Hematopoietic multipotent progenitor cell treated with erythropoietin and hydrocortisone succinate and interleukin-3 and kit ligand, for 8 days (in vitro differentiated cells): Measurements from ENCODE around the gene SERPINB7.
"Not testable (repeated sequence)": the region's sequence is repeated elsewhere in the genome, so short reads cannot be mapped to it uniquely, and the experiment has no call there.

Experiments used
- DNase-seq: peaks from one replicate; pipeline ENCODE4 v3.0.0-alpha.2; 2015

Gene SERPINB7

DNA sequence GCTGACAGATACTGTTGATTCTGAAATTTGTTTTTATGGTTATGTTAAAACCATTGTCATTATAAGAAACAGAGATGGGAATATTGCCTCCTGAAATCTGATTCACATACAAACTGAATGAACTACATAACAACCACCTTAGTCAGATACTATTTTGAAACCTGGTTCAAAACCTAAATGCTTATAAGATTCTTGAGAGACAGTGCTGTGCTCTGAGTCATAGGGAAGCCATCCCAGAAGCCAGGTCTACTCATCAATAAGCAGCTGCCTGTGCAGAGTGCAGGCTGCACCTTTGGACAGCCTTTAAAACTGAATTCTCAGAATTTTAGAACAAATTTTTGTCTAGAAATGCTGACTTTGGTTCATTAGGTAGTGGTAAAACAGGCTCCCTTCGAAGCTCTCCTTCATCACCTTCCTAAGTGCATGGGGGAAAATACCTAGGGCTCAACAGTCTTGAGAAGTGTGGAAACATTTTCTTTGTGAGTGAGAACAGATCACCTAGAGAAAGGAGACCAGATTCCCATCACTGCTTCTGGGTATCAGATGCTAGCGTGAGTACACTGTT, at the start of gene SERPINB7:
Gene SERPINB7 (plus strand): TSS at position 253 of the 565 bp plus-strand sequence. CDS start 6,955 bp downstream, outside the sequence.
- DNase-seq = no peak

DNA sequence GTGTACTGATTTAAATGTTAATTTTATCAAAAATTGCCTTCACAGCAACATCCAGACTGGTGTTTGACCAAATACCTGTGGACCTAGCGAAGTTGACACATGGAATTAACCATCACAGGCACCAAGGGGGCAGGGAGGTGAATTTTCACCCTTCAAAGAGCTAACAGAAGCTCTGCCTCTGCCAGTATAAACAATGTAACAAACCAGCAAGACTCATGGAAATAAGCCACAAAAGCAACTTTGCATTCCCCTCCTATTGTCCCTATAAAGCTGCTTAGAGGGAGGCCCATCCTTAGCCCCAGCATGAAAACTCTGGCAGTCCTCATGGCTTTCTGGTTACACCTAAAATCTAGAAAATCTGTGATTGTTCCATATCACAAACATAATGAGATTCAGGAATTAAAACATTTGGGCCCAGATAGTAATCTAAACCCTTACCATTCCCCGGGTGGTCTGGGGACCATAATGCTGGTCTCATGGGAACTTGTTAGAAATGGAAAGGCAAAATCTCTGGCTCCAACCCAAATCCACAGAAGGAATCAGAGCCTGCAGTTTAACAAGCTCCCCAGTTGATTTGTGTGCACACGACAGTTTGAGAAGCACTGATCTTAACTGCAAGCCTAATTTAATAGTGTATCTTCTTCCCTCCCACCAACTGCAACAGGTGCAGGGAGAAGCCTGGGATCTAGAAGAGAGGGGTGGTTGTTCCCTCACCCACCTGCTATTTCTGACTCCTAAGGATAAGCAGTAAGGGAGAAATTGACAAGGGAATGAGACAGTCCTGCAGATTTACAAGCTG, 49.3 kb upstream of the SERPINB7 start:
- DNase-seq = no peak

GRCh38 chr18:63730773-63731172, 44.4 kb upstream of the SERPINB7 start:
- DNase-seq = no peak

- no peak for DNase-seq
Measured at GRCh38 chr18:63731215-63731614, 44.0 kb upstream of the SERPINB7 start.

DNA sequence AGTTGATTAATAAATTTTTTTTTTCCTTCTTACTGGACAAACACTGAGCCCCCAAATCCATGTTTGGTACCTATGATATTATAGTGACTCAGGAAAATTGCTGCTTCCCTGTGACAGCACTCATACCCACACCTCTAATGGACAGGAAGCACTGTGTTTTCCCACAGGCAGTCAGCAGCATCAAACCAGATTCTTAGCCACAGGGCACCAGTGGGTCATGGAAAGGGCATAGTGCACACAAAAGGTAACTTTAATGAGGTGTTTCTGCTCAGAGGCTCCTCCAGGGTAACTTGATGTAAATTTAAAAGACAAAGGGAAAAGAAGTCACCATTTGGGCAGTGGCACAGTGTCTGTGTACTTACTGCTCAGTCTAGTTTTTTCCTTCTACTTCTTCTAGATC, 38.3 kb upstream of the SERPINB7 start:
- DNase-seq = no peak

DNA sequence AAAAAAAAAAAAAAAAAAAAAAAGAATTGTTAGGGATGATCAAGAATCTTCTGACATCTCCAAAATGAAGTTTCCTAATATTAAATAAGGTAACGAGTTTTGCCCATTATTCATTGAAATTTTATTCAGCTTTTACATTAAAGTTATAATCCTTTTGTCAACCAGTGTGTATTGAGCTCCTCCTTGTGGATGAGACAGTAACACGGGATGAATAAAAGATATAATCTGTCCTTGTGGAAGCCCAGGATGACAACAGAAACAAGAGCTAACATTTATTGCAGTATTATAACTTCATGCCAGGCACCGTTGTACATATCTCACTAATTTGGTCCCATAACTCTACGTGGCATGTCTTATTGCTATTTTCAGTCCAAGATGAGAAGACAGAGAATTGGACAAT, 33.4 kb upstream of the SERPINB7 start:
- no peak for DNase-seq

DNA sequence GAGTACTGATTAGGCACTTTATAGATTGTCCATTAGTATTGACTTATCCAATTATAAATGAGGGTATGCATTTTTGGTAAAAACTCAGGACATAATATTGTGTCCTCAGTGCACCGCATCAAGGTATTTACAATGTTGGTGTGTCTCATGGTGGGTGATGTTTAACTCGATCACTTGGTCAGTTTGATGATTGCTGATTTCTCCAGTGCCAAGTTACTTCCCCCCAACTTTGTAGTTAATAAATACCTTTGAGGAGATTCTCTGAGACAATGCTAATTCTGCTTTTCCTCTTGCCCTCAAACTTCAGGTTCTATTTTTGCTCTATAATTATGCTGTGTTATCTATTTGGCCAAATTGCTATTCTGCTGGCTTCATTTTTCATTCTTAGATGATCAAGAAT, 28.2 kb upstream of the SERPINB7 start:
- no peak for DNase-seq

GRCh38 chr18:63749489-63749888, 25.7 kb upstream of the SERPINB7 start:
- no peak for DNase-seq

GRCh38 chr18:63752636-63753035, 22.6 kb upstream of the SERPINB7 start:
- DNase-seq = no peak

- DNase-seq = no peak
Measured at GRCh38 chr18:63753676-63754075, 21.5 kb upstream of the SERPINB7 start.

- DNase-seq = no peak
Measured at GRCh38 chr18:63757541-63757940, 17.7 kb upstream of the SERPINB7 start.

- DNase-seq = no peak
Measured at GRCh38 chr18:63758615-63759240, 16.5 kb upstream of the SERPINB7 start.

- DNase-seq = not testable (repeated sequence)
Measured at GRCh38 chr18:63759786-63760185, 15.4 kb upstream of the SERPINB7 start.

DNA sequence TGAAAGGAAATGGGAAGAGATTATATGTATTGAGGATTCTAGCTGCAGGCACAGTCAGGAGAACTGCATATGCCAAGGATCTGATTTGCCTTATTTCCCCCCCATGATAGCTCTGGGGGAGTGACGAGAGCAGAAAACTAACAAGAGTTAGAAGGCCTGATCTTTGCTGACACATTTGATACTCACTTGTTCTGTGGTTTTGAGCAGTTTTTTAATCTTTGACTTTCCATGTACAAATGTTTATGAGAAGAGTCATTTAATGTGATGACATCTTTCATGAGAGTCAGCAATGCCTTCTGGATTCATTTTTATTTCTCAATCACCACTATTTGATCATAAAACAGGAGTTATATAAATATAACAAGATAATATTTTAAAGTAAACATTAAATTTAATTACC, 12.7 kb upstream of the SERPINB7 start:
- DNase-seq = no peak

- DNase-seq = no peak
Measured at GRCh38 chr18:63763831-63764600, 11.2 kb upstream of the SERPINB7 start.

DNA sequence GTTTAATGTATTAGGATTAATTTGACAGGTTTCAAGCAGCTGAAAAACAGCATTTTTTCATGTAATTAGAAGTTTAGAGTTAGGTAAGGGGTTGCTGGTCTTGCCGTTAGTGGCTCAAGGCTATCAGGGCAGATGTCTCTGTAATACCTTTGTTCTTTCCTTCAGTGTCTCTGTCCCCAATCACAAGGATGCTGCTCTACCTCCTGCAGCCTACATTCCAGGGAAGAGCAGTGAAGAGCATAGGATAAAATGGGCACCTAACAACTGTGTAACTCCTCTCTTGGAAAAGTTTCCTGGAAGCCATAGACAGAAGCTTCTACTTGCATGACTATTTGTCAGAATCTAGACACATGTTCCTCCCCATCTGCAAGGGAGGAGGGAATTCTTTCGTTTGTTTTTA, 9.4 kb upstream of the SERPINB7 start:
- no peak for DNase-seq

DNA sequence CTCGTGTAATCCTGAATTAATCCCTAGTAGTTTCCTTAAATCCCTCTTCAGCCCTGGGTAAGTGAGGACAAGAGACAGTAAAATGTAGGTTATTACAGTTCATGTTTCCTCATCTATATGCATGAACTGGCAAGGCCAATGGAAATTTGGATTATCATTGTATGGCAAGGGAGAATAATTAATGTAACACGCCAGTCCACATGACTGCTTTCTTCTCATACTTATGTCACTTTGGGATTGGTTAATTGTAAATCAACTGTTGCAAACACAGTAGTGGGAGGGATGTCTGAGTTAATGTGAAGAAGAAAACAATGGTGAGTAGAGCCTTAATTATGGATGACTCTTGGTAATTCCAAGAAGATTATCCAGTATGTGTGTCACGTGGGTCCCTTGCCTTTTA, 1.7 kb upstream of the SERPINB7 start:
- no peak for DNase-seq

- no peak for DNase-seq
Measured at GRCh38 chr18:63774511-63774910, 707 bp upstream of the SERPINB7 start.

GRCh38 chr18:63779386-63779785, 4.2 kb downstream of the SERPINB7 start:
- DNase-seq = no peak

- DNase-seq = no peak
Measured at GRCh38 chr18:63783394-63783793, 8.2 kb downstream of the SERPINB7 start.

- no peak for DNase-seq
Measured at GRCh38 chr18:63784787-63785452, 9.7 kb downstream of the SERPINB7 start.

- DNase-seq = no peak
Measured at GRCh38 chr18:63787673-63788072, 12.5 kb downstream of the SERPINB7 start.
